K562 (cell line): Measurements from ENCODE around the gene CD8A. TPM values are rescaled to one million over a fixed set of nuclear protein-coding genes. Genes with fewer than 3 reads are reported as not detected.

ENCODE experiments used
- ATAC-seq: fragments of 200-7000 bp; cut with Tn5 transposase; 3 replicates; pipeline ENCODE4 v1.9.1; 2020; ENCODE audit warnings: moderate library complexity
- BruUV-seq: library from RNA; stranded (reverse); fragments of 400-500 nt; replicated peaks from 2 replicates; lab custom pipeline; 2021; lab: Mats Ljungman, UMichigan
- CTCF ChIA-PET: fragments of 300-600 bp; formaldehyde crosslinking; extraction: SDS; loops from one replicate; lab custom pipeline; 2021; ENCODE audit warnings: low intra/inter-chr PET ratio; lab: Yijun Ruan, JAX
- POLR2A ChIA-PET: fragments of 300-600, 350-650 bp; sonication (Branson Sonifier 250); formaldehyde crosslinking; extraction: SDS; loops from one replicate; lab custom pipeline; 2021; ENCODE audit warnings: antibody characterized with exemption, inconsistent platforms; lab: Yijun Ruan, JAX
- DNase-seq, 4 experiments: peaks; one replicate each; pipeline versions ENCODE4 v3.0.0 to v3.0.0-alpha.2; 2011 to 2018; ENCODE audit warnings: low spot score in 3 of 4, mixed read lengths in 3 of 4; ENCODE audit errors: extremely low read depth in 1 of 4
- FAIRE-seq: peaks from 2 replicates; lab custom pipeline; 2011; peaks lifted over from hg19 to GRCh38; lab: Jason Lieb, UNC
- H2AFZ ChIP-seq: 2 replicates; pipeline ENCODE4 v1.6.0; 2011; ENCODE audit warnings: low read depth, low read length, control low read depth, inconsistent platforms
- H3K27ac ChIP-seq: fragments of 200-600 bp; 3 replicates; pipeline ENCODE4 v1.8.0; 2011; ENCODE audit warnings: low read depth, mild to moderate bottlenecking, control low read depth, inconsistent platforms, low read length, moderate library complexity, mixed read lengths; ENCODE audit errors: extremely low read depth
- H3K27me3 ChIP-seq, 2 experiments: fragments of 300-600 bp in 1 of 2; 2 replicates in 1 of 2; 3 replicates in 1 of 2; pipeline versions ENCODE4 v1.6.0 to v1.8.0; 2011; ENCODE audit warnings: inconsistent platforms in 2 of 2, low read length in 2 of 2, mild to moderate bottlenecking in 1 of 2, mixed read lengths in 1 of 2, moderate library complexity in 1 of 2; ENCODE audit not compliant: control insufficient read depth in 2 of 2, insufficient read depth in 2 of 2
- H3K36me3 ChIP-seq: fragments of 300-600 bp; 3 replicates; pipeline ENCODE4 v1.8.0; 2011; ENCODE audit warnings: mild to moderate bottlenecking, low read length, inconsistent platforms; ENCODE audit not compliant: control insufficient read depth, insufficient read depth
- H3K4me1 ChIP-seq, 2 experiments: fragments of 200-600 bp in 1 of 2; replicated peaks in 1 of 2; 2 replicates in 1 of 2; 3 replicates in 1 of 2; pipeline versions ENCODE4 v1.5.1 to v1.8.0; 2011; ENCODE audit warnings: inconsistent platforms in 2 of 2, low read length in 2 of 2, mild to moderate bottlenecking in 1 of 2, mixed read lengths in 1 of 2, moderate library complexity in 1 of 2; ENCODE audit not compliant: control insufficient read depth in 2 of 2, insufficient read depth in 2 of 2
- H3K4me2 ChIP-seq: 2 replicates; pipeline ENCODE4 v1.6.1; 2011; ENCODE audit warnings: low read length, control low read depth, inconsistent platforms, mixed read lengths; ENCODE audit not compliant: insufficient read depth
- H3K4me3 ChIP-seq: fragments of 200-600 bp; sonication (generic), shearing (Covaris generic); 2 replicates; pipeline ENCODE4 v1.5.1; 2016; ENCODE audit warnings: control low read depth, inconsistent platforms
- H3K79me2 ChIP-seq: fragments of 200-600 bp; 3 replicates; pipeline ENCODE4 v1.8.0; 2011; ENCODE audit warnings: low read length, inconsistent platforms; ENCODE audit not compliant: control insufficient read depth, insufficient read depth
- H3K9ac ChIP-seq, 2 experiments: 2 replicates each; pipeline versions ENCODE4 v1.6.0 to v1.6.1; 2011; ENCODE audit warnings: low read depth in 2 of 2, low read length in 2 of 2, control low read depth in 1 of 2, inconsistent platforms in 1 of 2, mild to moderate bottlenecking in 1 of 2, mixed read lengths in 1 of 2; ENCODE audit not compliant: insufficient read depth in 1 of 2
- H3K9me1 ChIP-seq: one replicate; pipeline ENCODE4 v1.6.0; 2011; ENCODE audit warnings: inconsistent platforms, mild to moderate bottlenecking, low read length, moderate library complexity; ENCODE audit not compliant: control insufficient read depth, insufficient read depth
- H3K9me3 ChIP-seq: replicated peaks from 2 replicates; pipeline ENCODE4 v1.5.1; 2011; ENCODE audit warnings: low read depth, low read length, inconsistent platforms; ENCODE audit not compliant: control insufficient read depth, insufficient read depth
- H4K20me1 ChIP-seq: replicated peaks from 2 replicates; pipeline ENCODE4 v1.6.1; 2011; ENCODE audit warnings: low read length, inconsistent platforms, mixed read lengths; ENCODE audit not compliant: control insufficient read depth, insufficient read depth
- CHD4 ChIP-seq: fragments of 200-600 bp; sonication (generic); IDR thresholded peaks from 3 replicates; pipeline ENCODE4 v1.6.1; 2012; ENCODE audit warnings: low read depth, mild to moderate bottlenecking, mixed read lengths, low read length, inconsistent platforms; ENCODE audit not compliant: insufficient read depth, insufficient replicate concordance, poor library complexity, severe bottlenecking
- ERF ChIP-seq: fragments of 450-650 bp; formaldehyde crosslinking; IDR thresholded peaks from 2 replicates; pipeline ENCODE4 v1.4.0; 2020; ENCODE audit warnings: mild to moderate bottlenecking, mixed read lengths
- ETV6 ChIP-seq, 3 experiments: fragments of 150-350 bp in 1 of 3; sonication (generic) in 1 of 3; formaldehyde crosslinking in 1 of 3; IDR thresholded peaks; 2 replicates each; pipeline versions ENCODE4 v1.6.1 to v1.8.0; 2014 to 2022; ENCODE audit warnings: borderline replicate concordance in 2 of 3, low read depth in 2 of 3, antibody characterized with exemption in 1 of 3, low read length in 1 of 3, mild to moderate bottlenecking in 1 of 3, missing genetic modification reagents in 1 of 3
- HDAC1 ChIP-seq, 2 experiments: fragments of 450-650 bp; IDR thresholded peaks; 2 replicates each; pipeline ENCODE4 v1.6.1; 2016 to 2017; ENCODE audit warnings: inconsistent platforms in 1 of 2, mild to moderate bottlenecking in 1 of 2, moderate library complexity in 1 of 2
- HDAC2 ChIP-seq: fragments of 450-650 bp; IDR thresholded peaks from 2 replicates; pipeline ENCODE4 v1.6.1; 2016; ENCODE audit warnings: mild to moderate bottlenecking
- NR3C1 ChIP-seq: sonication (generic); formaldehyde crosslinking; IDR thresholded peaks from 2 replicates; pipeline ENCODE4 v1.8.1; 2022; ENCODE audit warnings: missing genetic modification reagents
- PPARD ChIP-seq: fragments of 250-450 bp; sonication (Bioruptor Pico); IDR thresholded peaks from 2 replicates; pipeline ENCODE4 v1.8.0; 2022; ENCODE audit warnings: inconsistent platforms, mild to moderate bottlenecking, moderate library complexity
- PRMT5 ChIP-seq: sonication (generic); formaldehyde crosslinking; IDR thresholded peaks from 2 replicates; pipeline ENCODE4 v1.5.0; 2020; ENCODE audit warnings: missing genetic modification reagents
- PTBP1 ChIP-seq: fragments of 200-400 bp; formaldehyde crosslinking; IDR thresholded peaks from 2 replicates; pipeline ENCODE4 v1.6.1; 2017; ENCODE audit warnings: low read depth, low read length
- USF1 ChIP-seq: sonication (generic); formaldehyde crosslinking; IDR thresholded peaks from 2 replicates; pipeline ENCODE4 v1.9.0; 2022; ENCODE audit warnings: mild to moderate bottlenecking, missing genetic modification reagents
- XRCC5 ChIP-seq: fragments of 200-400 bp; formaldehyde crosslinking; IDR thresholded peaks from 2 replicates; pipeline ENCODE4 v1.6.1; 2017; ENCODE audit warnings: low read depth, mild to moderate bottlenecking, low read length
- ZFP1 ChIP-seq: fragments of 450-650 bp; formaldehyde crosslinking; IDR thresholded peaks from 2 replicates; pipeline ENCODE4 v1.4.0; 2020; ENCODE audit warnings: mild to moderate bottlenecking, mixed read lengths
- ZNF133 ChIP-seq: fragments of 250-450 bp; sonication (Bioruptor Pico); IDR thresholded peaks from 2 replicates; pipeline ENCODE4 v1.4.0; 2020; ENCODE audit warnings: mild to moderate bottlenecking
- ZNF444 ChIP-seq: fragments of 250-450 bp; sonication (Bioruptor Pico); IDR thresholded peaks from 2 replicates; pipeline ENCODE4 v1.4.0; 2020; ENCODE audit warnings: mild to moderate bottlenecking, moderate library complexity
- ZNF75A ChIP-seq: fragments of 450-650 bp; formaldehyde crosslinking; IDR thresholded peaks from 2 replicates; pipeline ENCODE4 v1.4.0; 2020; ENCODE audit warnings: mild to moderate bottlenecking
- ZNF766 ChIP-seq: fragments of 200-800 bp; sonication (Bioruptor generic); conservative IDR thresholded peaks from 2 replicates; pipeline ENCODE4 v1.6.1; 2016; ENCODE audit warnings: missing genetic modification characterization, missing compliant biosample characterization
- WGBS: fragments of 100-300 bp; shearing (Covaris generic); methylation state at CpG from one replicate; pipeline ENCODE4 v1.1.6; 2016; ENCODE audit warnings: low coverage, mixed read lengths; ENCODE audit not compliant: insufficient coverage; ENCODE audit errors: missing lambda C conversion rate; 5-methylcytosine and 5-hydroxymethylcytosine counted together
- in situ Hi-C: fragments of 300-500 bp; cut with MboI; formaldehyde crosslinking; loops from 4 replicates; pipeline ENCODE4 v1.15.0; 2018; ENCODE audit warnings: inconsistent platforms, mixed read lengths
- intact Hi-C: fragments of 100-400 bp; cut with micrococcal nuclease; formaldehyde crosslinking; loops from 2 replicates; pipeline ENCODE4 v1.14.2; 2022
- polyA plus RNA-seq, 8 experiments: library from polyadenylated mRNA; depleted of rRNA in 4 of 8; stranded (reverse) in 5 of 8; unstranded in 3 of 8; fragments of >200 nt; fragmentation: Nextera tagmentation in 2 of 8; fragmentation: Illumina TruSeq in 1 of 8; extraction: Ambion mirVana in 2 of 8; extraction: Trizol in 1 of 8; gene quantifications; 2 replicates each; pipeline versions ENCODE4 v1.2.1 to v1.2.3, GENCODE V29; 2011 to 2014; ENCODE audit warnings: inconsistent platforms in 1 of 8, missing spikeins in 1 of 8
- total RNA-seq, 7 experiments: library from RNA; depleted of rRNA in 6 of 7; stranded (reverse); fragments of >200 nt in 6 of 7; fragmentation: Illumina TruSeq in 2 of 7; extraction: Trizol in 2 of 7; gene quantifications; 2 replicates each; pipeline versions ENCODE4 v1.2.1 to v1.2.3, GENCODE V29; 2011 to 2021; ENCODE audit warnings: low replicate concordance in 1 of 7
- TF ChIP-seq, protein P1 (sequence below): fragments of 250-450 bp; sonication (Bioruptor Pico); IDR thresholded peaks from 2 replicates; pipeline ENCODE4 v1.9.0; 2021; ENCODE audit warnings: mild to moderate bottlenecking
- TF ChIP-seq, protein P2 (sequence below): fragments of 450-650 bp; IDR thresholded peaks from 2 replicates; pipeline ENCODE4 v1.6.1; 2016

CD8A gene
- total and polyA plus RNA-seq, 9 of the 15 experiments (the other 6 are each of a cell fraction or from before 2014, with no cell fraction given): 0.07 TPM; not detected in 8

- TF ChIP-seq, protein P1, sequence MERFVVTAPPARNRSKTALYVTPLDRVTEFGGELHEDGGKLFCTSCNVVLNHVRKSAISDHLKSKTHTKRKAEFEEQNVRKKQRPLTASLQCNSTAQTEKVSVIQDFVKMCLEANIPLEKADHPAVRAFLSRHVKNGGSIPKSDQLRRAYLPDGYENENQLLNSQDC (CRISPR knock-in tag): no peak
- no peak for TF ChIP-seq ZNF444 (CRISPR knock-in tag)
Observed at GRCh38 chr2:86825036-86825692, 34.5 kb upstream of the CD8A start (continued).

DNA sequence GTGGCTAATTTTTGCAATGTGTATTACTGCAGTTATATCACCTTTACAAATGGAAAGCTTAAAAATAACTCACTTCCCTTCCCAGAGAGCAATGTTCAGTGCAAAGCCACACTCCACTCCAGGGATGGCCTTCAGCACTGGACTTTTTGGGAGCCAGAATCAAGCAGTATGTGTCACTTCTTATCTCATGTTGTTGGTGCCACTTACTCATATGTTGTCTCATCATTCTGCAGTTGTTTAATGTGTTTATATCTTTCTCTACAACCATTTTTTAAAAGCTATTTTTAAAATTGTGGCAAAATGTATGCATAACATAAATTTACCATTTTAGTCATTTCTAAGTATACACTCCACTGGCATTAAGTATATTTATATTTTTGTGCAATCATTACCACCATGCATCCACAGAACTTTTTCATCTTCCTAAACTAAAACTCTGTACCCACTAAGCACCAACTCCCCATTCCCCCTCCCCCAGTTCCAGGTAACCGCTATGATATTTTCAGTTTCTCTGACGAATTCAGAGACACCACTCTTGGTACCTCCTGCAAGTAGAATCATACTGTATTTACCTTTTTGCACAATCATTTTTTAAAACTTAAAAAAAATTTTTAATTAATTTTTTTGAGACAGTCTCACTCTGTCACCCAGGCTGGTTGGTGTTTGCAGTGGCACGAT lies 32.1 kb upstream of the CD8A start:
- ChIA-PET POLR2A (no interaction called here), CTCF (no interaction called here)
- Histone ChIP-seq H2AFZ (no peak overlapping the region), H3K9me1 (no peaks in the 10 kb centered on the region), H3K79me2 (no peaks in the 10 kb centered on the region), H3K9ac (no peak overlapping the region), H3K36me3 (no peaks in the 10 kb centered on the region), H3K27me3 (peaks cover 8 to 54% of the 10 kb centered on the region in 2 experiments; a peak in 4 of 5 replicates), H3K4me2 (no peak overlapping the region), H4K20me1 (no peaks in the 10 kb centered on the region), H3K27ac (no peak overlapping the region), H3K9me3 (no peaks in the 10 kb centered on the region), H3K4me3 (no peak overlapping the region), H3K4me1 (peaks cover 0 to 6% of the 10 kb centered on the region in 2 experiments; a peak in 1 of 5 replicates)
- no TSS peak for BruUV-seq
- in situ Hi-C loops (no loop called here), intact Hi-C loops (no loop called here)
- WGBS: 0% methylated on average over 3 of the region's 3 CpGs
- DNase-seq: no peak
- no peak for FAIRE-seq
- ATAC-seq: no peak
- TF ChIP-seq ERF (CRISPR knock-in tag): no peak
- TF ChIP-seq ETV6 (IDR thresholded peaks at IDR 0.05; ENCODE audit: borderline replicate concordance in 1 of 2, low read depth in 2 of 2, low read length in 1 of 2): no peak
- TF ChIP-seq ETV6 (CRISPR knock-in tag; IDR thresholded peaks at IDR 0.05; ENCODE audit: borderline replicate concordance): no peak
- no peak for TF ChIP-seq HDAC1 (IDR thresholded peaks at IDR 0.05)
- no peak for TF ChIP-seq USF1
- no peak for TF ChIP-seq PPARD (CRISPR knock-in tag)
- TF ChIP-seq CHD4: no peak
- TF ChIP-seq PRMT5 (CRISPR knock-in tag): no peak
- no peak for TF ChIP-seq ZFP1 (CRISPR knock-in tag)
- TF ChIP-seq HDAC2: no peak
- TF ChIP-seq, protein P2, sequence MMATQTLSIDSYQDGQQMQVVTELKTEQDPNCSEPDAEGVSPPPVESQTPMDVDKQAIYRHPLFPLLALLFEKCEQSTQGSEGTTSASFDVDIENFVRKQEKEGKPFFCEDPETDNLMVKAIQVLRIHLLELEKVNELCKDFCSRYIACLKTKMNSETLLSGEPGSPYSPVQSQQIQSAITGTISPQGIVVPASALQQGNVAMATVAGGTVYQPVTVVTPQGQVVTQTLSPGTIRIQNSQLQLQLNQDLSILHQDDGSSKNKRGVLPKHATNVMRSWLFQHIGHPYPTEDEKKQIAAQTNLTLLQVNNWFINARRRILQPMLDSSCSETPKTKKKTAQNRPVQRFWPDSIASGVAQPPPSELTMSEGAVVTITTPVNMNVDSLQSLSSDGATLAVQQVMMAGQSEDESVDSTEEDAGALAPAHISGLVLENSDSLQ: no peak
- TF ChIP-seq XRCC5: no peak
- no peak for TF ChIP-seq ZNF133
- TF ChIP-seq PTBP1: no peak
- TF ChIP-seq NR3C1 (CRISPR knock-in tag): no peak
- no peak for TF ChIP-seq ZNF75A
- TF ChIP-seq ZNF766 (CRISPR knock-in tag): no peak
